Gastrocnemius medialis (tissue), 4 donors: Measurements from ENCODE around the gene INSRR. TPM values are rescaled to one million over a fixed set of nuclear protein-coding genes. Genes with fewer than 3 reads are reported as not detected.

Experiments
- ATAC-seq, 2 donors: fragments of 150-250 bp; one replicate each; pipeline ENCODE4 v1.9.1; 2016
- DNase-seq, 2 donors: peaks; one replicate each; pipeline ENCODE4 v3.0.0-alpha.2; 2019
- H3K27ac ChIP-seq, 4 donors: fragments of 200-600 bp; sonication (generic); 1 replicate in 1 of 4; 2 replicates in 3 of 4; pipeline ENCODE4 v1.5.1; 2016 to 2018; ENCODE audit warnings: mild to moderate bottlenecking in 2 of 4, moderate library complexity in 1 of 4
- H3K27me3 ChIP-seq, 3 donors: fragments of 200-600 bp; sonication (generic) in 2 of 3; 1 replicate in 1 of 3; 2 replicates in 2 of 3; pipeline versions ENCODE4 v1.5.1 to v1.6.0; 2016 to 2019; ENCODE audit warnings: mild to moderate bottlenecking in 1 of 3, moderate library complexity in 1 of 3
- H3K36me3 ChIP-seq, 2 donors: fragments of 200-600 bp; sonication (generic) in 1 of 2; one replicate each; pipeline ENCODE4 v1.5.1; 2017 to 2018
- H3K4me1 ChIP-seq, 2 donors: fragments of 200-600 bp; sonication (generic) in 1 of 2; one replicate each; pipeline ENCODE4 v1.5.1; 2016 to 2017; ENCODE audit warnings: mild to moderate bottlenecking in 2 of 2
- H3K4me3 ChIP-seq, 4 donors: fragments of 200-600 bp; sonication (generic) in 3 of 4; 1 replicate in 1 of 4; 2 replicates in 3 of 4; pipeline ENCODE4 v1.5.1; 2016 to 2019; ENCODE audit warnings: mild to moderate bottlenecking in 2 of 4
- H3K9me3 ChIP-seq, 3 donors: fragments of 200-600 bp; sonication (generic) in 2 of 3; 1 replicate in 1 of 3; 2 replicates in 2 of 3; pipeline ENCODE4 v1.5.1; 2016 to 2019
- POLR2A ChIP-seq, 2 donors: fragments of 450-650 bp; IDR thresholded peaks; one replicate each; pipeline ENCODE4 v1.6.1; 2017; ENCODE audit warnings: antibody characterized with exemption in 2 of 2, mild to moderate bottlenecking in 2 of 2, moderate library complexity in 2 of 2
- in situ Hi-C, 4 donors: fragments of 200-750 bp; cut with MboI; loops; one replicate each; pipeline versions ENCODE4 v1.15.0 to v1.8.0; 2017; ENCODE audit warnings: low sequenced_read_pairs in 4 of 4
- intact Hi-C: fragments of 100-400 bp; cut with DNase I; formaldehyde crosslinking; loops from one replicate; pipeline ENCODE4 v1.15.1; 2023; ENCODE audit warnings: low total_unique reads
- total RNA-seq, 4 donors: library from RNA; depleted of rRNA; stranded (reverse); fragments of >200 nt; gene quantifications; one replicate each; pipeline versions ENCODE4 v1.1.0 to v1.2.3, GENCODE V29; 2016
- TF ChIP-seq, protein P1 (sequence below), 5 experiments: fragments of 450-650 bp in 3 of 5; fragments of 200-600 bp in 2 of 5; sonication (generic) in 2 of 5; IDR thresholded peaks in 4 of 5; conservative IDR thresholded peaks in 1 of 5; 1 replicate in 4 of 5; 2 replicates in 1 of 5; pipeline ENCODE4 v1.5.1; 2016 to 2019; ENCODE audit warnings: antibody characterized with exemption in 5 of 5, mild to moderate bottlenecking in 3 of 5, moderate library complexity in 3 of 5

Gene INSRR
- total RNA-seq, 4 donors from 2014 or later: not detected

DNA sequence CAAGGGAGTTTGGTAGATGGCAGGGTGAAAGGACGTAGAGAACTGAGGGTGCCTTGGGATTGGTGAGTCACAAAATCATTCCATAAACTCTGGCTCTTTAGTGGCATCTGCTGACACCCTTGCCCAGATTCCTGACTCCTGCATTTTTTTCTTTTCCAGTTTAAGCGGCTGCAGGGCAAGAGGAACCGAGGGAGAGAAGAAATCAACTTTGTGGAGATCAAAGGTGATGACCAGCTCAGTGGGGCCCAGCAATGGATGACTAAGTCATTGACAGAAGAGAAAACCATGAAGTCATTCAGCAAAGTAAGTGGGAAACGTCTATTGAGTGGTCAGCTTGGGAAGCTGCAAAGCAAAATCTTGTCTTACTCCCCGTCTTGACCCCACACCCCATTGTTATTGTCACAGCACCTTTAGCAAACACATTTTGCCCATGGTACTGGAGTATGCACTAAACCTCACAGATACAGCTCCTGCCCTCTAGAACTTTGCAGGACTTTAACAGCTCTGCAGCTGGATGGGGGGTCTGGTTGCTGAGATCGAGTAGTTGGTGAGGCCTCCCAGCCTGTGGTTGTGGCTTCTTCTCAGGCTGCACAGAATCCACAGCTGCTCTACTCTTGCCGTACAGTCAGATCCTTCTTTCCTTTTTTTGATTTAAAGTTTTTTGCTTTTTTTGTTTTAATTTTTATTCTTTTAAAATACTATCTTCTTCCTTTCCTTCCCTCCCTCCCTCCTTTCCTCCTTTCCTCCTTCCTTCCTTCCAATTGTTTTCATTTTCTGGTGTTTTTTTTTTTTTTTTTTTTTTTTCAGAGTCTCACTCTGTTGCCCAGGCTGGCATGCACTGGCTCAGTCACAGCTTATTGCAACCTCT is 64.2 kb downstream of the INSRR start:
- Histone ChIP-seq H3K27ac (no peak overlapping the region), H3K9me3 (no peaks in the 10 kb centered on the region), H3K27me3 (no peaks in the 10 kb centered on the region), H3K4me1 (peaks cover 0 to under 1% of the 10 kb centered on the region in 2 donors), H3K4me3 (no peak overlapping the region), H3K36me3 (peaks cover 0 to 95% of the 10 kb centered on the region in 2 donors)
- in situ Hi-C loops (no loop called here), intact Hi-C loops (no loop called here)
- DNase-seq (no peak), ATAC-seq (no peak)
- TF ChIP-seq, protein P1, sequence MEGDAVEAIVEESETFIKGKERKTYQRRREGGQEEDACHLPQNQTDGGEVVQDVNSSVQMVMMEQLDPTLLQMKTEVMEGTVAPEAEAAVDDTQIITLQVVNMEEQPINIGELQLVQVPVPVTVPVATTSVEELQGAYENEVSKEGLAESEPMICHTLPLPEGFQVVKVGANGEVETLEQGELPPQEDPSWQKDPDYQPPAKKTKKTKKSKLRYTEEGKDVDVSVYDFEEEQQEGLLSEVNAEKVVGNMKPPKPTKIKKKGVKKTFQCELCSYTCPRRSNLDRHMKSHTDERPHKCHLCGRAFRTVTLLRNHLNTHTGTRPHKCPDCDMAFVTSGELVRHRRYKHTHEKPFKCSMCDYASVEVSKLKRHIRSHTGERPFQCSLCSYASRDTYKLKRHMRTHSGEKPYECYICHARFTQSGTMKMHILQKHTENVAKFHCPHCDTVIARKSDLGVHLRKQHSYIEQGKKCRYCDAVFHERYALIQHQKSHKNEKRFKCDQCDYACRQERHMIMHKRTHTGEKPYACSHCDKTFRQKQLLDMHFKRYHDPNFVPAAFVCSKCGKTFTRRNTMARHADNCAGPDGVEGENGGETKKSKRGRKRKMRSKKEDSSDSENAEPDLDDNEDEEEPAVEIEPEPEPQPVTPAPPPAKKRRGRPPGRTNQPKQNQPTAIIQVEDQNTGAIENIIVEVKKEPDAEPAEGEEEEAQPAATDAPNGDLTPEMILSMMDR (IDR thresholded peaks at IDR 0.05 in 4 of 5, conservative IDR thresholded peaks at IDR 0.05 in 1 of 5): no peak
- no peak for TF ChIP-seq POLR2A (IDR thresholded peaks at IDR 0.05)

Other genes with a start within 250 kb of the INSRR start
- gene HAPLN2, start 239.7 kb downstream of the INSRR start, total RNA-seq: 1 to 10 TPM in 3 of 4 donors, under 1 TPM in 1; 0.53 to 6.0 (median 3.0) TPM
- under 1 TPM in 2 of 4 donors, not detected in 2; 0.26 to 0.29 TPM for gene BCAN, start 217.0 kb downstream of the INSRR start, total RNA-seq
- gene NES, start 181.7 kb downstream of the INSRR start, total RNA-seq: 10 to 100 TPM; 13.7 to 60.9 (median 26.4) TPM
- gene CRABP2, start 153.5 kb downstream of the INSRR start, total RNA-seq: 1 to 10 TPM in 1 of 4 donors, under 1 TPM in 1, not detected in 2; 0.98 to 1.3 TPM
- 10 to 100 TPM; 12.9 to 28.0 (median 17.6) TPM for gene METTL25B, start 130.6 kb downstream of the INSRR start, total RNA-seq
- 10 to 100 TPM in 3 of 4 donors, 1 to 10 TPM in 1; 9.5 to 16.4 (median 15.1) TPM for gene ISG20L2, start 130.4 kb downstream of the INSRR start, total RNA-seq
- 100 to 1,000 TPM in 3 of 4 donors, 10 to 100 TPM in 1; 54.9 to 121 (median 102) TPM for gene MRPL24, start 118.0 kb downstream of the INSRR start, total RNA-seq
- gene HDGF, start 107.4 kb downstream of the INSRR start, total RNA-seq: 100 to 1,000 TPM; 154 to 281 (median 240) TPM
- gene PRCC, start 91.6 kb downstream of the INSRR start, total RNA-seq: 10 to 100 TPM; 42.8 to 62.3 (median 46.5) TPM
- gene SH2D2A, start 42.3 kb downstream of the INSRR start, total RNA-seq: 1 to 10 TPM in 1 of 4 donors, under 1 TPM in 1, not detected in 2; 0.82 to 1.1 TPM
- under 1 TPM in 2 of 4 donors, not detected in 2; 0.13 to 0.22 TPM for gene NTRK1, start 1.7 kb upstream of the INSRR start, total RNA-seq
- 10 to 100 TPM in 1 of 4 donors, 1 to 10 TPM in 3; 4.3 to 11.2 (median 6.0) TPM for gene PEAR1, start 34.6 kb upstream of the INSRR start, total RNA-seq
- gene LRRC71, start 61.5 kb upstream of the INSRR start, total RNA-seq: not detected
- gene ARHGEF11, start 186.6 kb upstream of the INSRR start, total RNA-seq: 10 to 100 TPM; 19.5 to 33.4 (median 27.7) TPM
- not detected for gene ETV3L, start 240.7 kb upstream of the INSRR start, total RNA-seq